ENCODE data around the gene DTX1.

The DTX1 gene

GRCh38 chr12:113133666-113134065 is 77.1 kb downstream of the DTX1 start:
- H3K4me3 ChIP-seq (ENCODE audit: low read depth, low read length) = peak overlapping the region; percentile 86
- H3K79me2 ChIP-seq = peaks cover 54% of the 10 kb centered on the region
- H3K4me2 ChIP-seq (ENCODE audit: low read length) = peak overlapping the region; percentile 83
- H3K27ac ChIP-seq = peak overlapping the region; percentile 96
- H3K9ac ChIP-seq = peak overlapping the region; percentile 54
- no peaks in the 10 kb centered on the region for H3K27me3 ChIP-seq (ENCODE audit: control insufficient read depth, insufficient read depth, low read length)
- no peaks in the 10 kb centered on the region for H3K36me3 ChIP-seq (ENCODE audit: control insufficient read depth, insufficient read depth, low read length)
- H3K4me1 ChIP-seq = peaks cover 62% of the 10 kb centered on the region
- no peak for TF ChIP-seq CTCF (IDR thresholded peaks at IDR 0.05)
- no peaks in the 10 kb centered on the region for H3K9me3 ChIP-seq (ENCODE audit: control insufficient read depth, low read length)
- no peak overlapping the region for H2AFZ ChIP-seq

- peak overlapping the region; percentile 83 for H3K4me2 ChIP-seq (ENCODE audit: low read length)
- peak overlapping the region; percentile 86 for H3K4me3 ChIP-seq (ENCODE audit: low read depth, low read length)
- no peaks in the 10 kb centered on the region for H3K9me3 ChIP-seq (ENCODE audit: control insufficient read depth, low read length)
- H3K36me3 ChIP-seq (ENCODE audit: control insufficient read depth, insufficient read depth, low read length) = no peaks in the 10 kb centered on the region
- peaks cover 50% of the 10 kb centered on the region for H3K79me2 ChIP-seq
- H3K27me3 ChIP-seq (ENCODE audit: control insufficient read depth, insufficient read depth, low read length) = no peaks in the 10 kb centered on the region
- no peak for TF ChIP-seq CTCF (IDR thresholded peaks at IDR 0.05)
- peak overlapping the region; percentile 54 for H3K9ac ChIP-seq
- no peak overlapping the region for H2AFZ ChIP-seq
- H3K4me1 ChIP-seq = peaks cover 61% of the 10 kb centered on the region
- H3K27ac ChIP-seq = peak overlapping the region; percentile 96
Measured at GRCh38 chr12:113134071-113134470, 77.5 kb downstream of the DTX1 start.

GRCh38 chr12:113134521-113134951 is 78.0 kb downstream of the DTX1 start:
- Histone ChIP-seq H2AFZ (no peak overlapping the region), H3K27me3 (ENCODE audit: control insufficient read depth, insufficient read depth, low read length) (no peaks in the 10 kb centered on the region), H3K4me3 (ENCODE audit: low read depth, low read length) (peak overlapping the region; percentile 86), H3K4me1 (peaks cover 61% of the 10 kb centered on the region), H3K9me3 (ENCODE audit: control insufficient read depth, low read length) (no peaks in the 10 kb centered on the region), H3K9ac (peak overlapping the region; percentile 54), H3K27ac (peak overlapping the region; percentile 96), H3K79me2 (peaks cover 45% of the 10 kb centered on the region), H3K36me3 (ENCODE audit: control insufficient read depth, insufficient read depth, low read length) (no peaks in the 10 kb centered on the region), H3K4me2 (ENCODE audit: low read length) (peak overlapping the region; percentile 83)
- TF ChIP-seq CTCF (IDR thresholded peaks at IDR 0.05) = no peak

GRCh38 chr12:113135178-113136127 is 78.9 kb downstream of the DTX1 start, which contains the start of gene RASAL1:
Gene RASAL1, minus strand, starts transcription at chr12:113135761. Its CDS starts 299 bp downstream, at chr12:113135462.
- no peaks in the 10 kb centered on the region for H3K27me3 ChIP-seq (ENCODE audit: control insufficient read depth, insufficient read depth, low read length)
- peaks cover 38% of the 10 kb centered on the region for H3K79me2 ChIP-seq
- H3K27ac ChIP-seq = peak within 1 kb of the TSS; percentile 96
- H3K9me3 ChIP-seq (ENCODE audit: control insufficient read depth, low read length) = no peaks in the 10 kb centered on the region
- H3K4me2 ChIP-seq (ENCODE audit: low read length) = peak within 1 kb of the TSS; percentile 83
- TF ChIP-seq CTCF (IDR thresholded peaks at IDR 0.05) = peak; percentile 85
- H3K9ac ChIP-seq = peak within 1 kb of the TSS; percentile 54
- no peaks in the 10 kb centered on the region for H3K36me3 ChIP-seq (ENCODE audit: control insufficient read depth, insufficient read depth, low read length)
- H2AFZ ChIP-seq = peak within 1 kb of the TSS; percentile 84
- H3K4me3 ChIP-seq (ENCODE audit: low read depth, low read length) = peak within 1 kb of the TSS; percentile 86
- H3K4me1 ChIP-seq = peaks cover 60% of the 10 kb centered on the region
